Occipital lobe (tissue), 2 donors: ENCODE measurements around the gene PRAC2. TPM values are rescaled to one million over a fixed set of nuclear protein-coding genes. Genes with fewer than 3 reads are reported as not detected.

Source experiments
- DNase-seq: peaks from one replicate; lab custom pipeline; 2025; lab: John Stamatoyannopoulos, UW
- total RNA-seq: library from RNA; depleted of rRNA; stranded (reverse); fragments of >200 nt; gene quantifications from one replicate; pipeline ENCODE4 v1.2.3, GENCODE V29; 2014

PRAC2 gene
- total RNA-seq, 1 donor from 2014 or later: not detected

DNA sequence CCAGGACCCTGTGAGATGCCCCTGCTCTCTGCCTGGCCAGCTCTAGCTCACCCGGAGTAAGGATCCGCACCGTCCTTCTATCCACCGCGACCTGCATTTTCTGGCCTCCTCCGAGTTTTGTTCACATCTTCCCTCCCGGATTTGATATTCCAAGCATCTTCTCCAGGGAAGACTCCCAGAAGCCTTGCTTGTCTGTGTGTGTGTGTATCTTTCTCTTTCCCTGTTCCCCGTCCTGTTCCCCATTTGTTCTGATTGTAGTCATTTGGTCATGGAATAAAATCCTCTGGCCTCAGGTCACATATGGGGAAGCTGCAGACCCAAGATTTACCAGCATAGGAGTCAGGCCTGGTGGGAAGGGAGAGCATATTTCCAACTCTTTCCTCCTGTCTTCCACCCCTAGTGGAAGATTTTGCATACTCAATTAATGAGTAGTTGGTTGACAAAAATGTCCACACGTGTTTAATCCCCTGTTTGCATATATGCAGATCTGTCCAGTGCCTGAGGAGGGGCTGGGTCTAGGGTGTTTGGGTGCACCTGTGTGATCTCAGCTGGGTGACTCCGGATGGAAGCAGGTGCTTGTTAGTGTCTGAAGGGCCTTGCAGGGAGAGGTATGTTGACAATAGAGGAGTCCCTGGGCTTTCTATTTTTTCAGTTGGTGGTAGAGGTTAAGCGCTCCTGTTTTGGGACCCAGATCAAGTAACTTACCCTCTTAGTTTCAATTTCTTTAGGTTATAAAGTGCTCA is 2.5 kb upstream of the PRAC2 start:
- no peak for DNase-seq

GRCh38 chr17:48721009-48721402 is 2.0 kb upstream of the PRAC2 start:
- DNase-seq: no peak

DNA sequence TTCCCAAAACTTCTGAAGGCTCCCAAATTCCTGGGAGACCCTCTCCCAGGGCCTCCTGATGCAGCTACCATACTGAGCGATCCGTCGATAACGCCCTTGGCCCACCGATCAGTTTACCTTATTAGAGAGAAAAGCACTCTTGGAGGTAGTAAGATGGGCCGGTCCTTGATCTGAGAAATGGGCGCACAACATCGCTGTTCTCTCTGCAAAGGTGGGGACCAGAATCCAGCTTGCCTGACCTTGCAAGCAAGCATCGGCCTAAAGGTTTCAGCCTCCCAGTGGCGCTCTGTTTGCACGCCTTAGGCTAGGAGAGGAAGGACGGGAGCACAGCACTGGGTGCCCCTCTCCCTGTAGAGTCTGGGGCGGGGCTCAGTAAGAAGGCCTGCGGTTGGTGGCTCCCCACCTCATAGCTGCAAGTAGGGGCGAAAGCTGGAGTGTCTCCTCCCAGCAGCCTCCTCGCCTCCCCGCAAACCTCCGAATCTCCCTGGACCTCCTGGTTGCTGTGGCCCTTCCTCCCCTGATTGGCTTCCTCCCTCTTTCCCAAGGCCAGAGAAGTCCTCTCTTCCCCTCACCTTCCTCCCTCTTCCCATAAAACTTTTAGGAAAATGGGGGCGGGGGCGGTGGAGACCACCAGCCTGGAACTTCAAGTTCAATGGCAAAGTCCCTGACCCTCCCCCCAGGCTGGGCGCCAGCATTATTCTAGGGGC is 631 bp upstream of the PRAC2 start, which contains the start of gene PRAC1:
Gene PRAC1 (minus strand): TSS at position 318 of the 707 bp plus-strand sequence. CDS start 126 bp downstream, at position 192.
- DNase-seq: no peak

DNA sequence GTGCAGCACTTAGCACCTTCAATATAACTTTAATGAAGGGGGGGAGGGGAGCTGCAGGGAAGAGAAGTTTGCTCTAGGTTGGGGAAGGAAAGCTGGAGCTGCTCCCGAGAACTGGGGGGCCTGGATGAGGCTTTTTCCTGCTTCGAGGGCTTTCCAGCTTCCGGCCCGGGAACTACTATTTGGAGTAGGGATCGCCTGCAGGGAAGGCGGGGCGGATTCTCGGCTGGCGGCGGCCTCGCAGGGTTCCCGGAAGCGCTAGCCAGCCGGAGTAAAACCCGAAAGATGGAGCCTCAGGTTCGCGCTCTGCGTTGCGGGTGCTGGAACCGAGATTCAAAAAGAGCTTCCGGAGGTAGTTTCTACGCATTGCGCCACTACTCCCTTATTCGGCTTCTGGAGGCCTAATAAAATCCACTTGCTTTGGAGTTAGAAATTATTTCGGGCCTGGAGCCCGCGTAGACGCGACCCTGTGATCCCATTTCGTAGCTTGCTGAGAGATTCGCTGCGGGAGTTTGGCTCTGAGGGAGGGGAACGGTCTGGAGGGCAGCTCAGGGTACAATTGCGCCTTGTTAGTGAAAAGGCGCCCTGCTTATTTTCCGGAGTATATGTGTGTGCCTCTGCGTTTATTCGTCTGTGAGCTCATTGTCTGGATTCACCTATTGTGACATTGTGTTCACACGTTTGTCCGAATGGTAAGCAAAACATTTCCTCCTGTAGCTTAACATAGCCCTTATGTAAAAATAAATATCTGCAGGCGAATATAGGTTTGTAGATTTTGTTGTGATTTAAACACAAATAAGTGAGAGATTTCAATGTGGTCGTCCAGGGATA is 652 bp downstream of the PRAC2 start:
- DNase-seq: no peak

GRCh38 chr17:48724251-48725003 is 1.4 kb downstream of the PRAC2 start:
- peak; percentile 16 for DNase-seq

GRCh38 chr17:48725004-48725287 is 2.0 kb downstream of the PRAC2 start:
- DNase-seq: no peak

DNA sequence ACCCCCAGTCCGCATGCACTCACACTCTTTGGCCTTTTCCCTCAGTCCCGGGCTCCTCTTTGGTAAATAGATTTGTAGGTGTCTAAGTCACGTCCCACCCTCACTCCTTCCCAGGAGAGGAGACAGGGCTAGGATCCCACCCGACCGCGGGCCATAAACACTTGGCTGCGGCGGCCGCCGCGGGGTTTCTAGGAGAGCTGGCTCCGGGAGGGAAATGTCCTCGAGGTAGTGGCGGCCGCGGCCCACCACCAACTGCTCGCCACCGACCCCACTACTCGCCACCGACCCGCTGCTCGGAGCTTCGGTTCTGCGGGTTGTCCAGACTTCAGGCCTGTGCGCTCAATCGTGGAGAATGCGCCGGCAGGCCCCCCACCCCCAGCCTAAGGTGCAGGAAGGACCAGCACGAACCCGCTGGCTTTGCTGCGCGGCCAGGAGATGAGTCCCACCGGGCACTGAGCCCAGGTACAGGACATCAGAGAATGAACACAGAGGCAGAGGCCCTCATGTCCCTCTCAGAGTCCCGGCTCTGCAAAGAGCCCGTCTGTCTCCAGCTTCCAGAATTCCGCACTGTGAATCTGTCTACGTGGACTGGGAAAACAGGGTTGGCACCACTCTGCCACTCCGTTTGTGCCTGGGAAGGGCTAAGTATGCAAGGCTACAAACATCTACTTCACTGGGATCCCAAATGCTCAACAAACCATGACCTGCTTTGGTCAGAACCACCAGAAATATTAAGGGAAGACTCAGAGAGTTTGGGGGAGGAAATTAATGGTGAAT is 2.5 kb downstream of the PRAC2 start:
- DNase-seq: no peak

- no peak for DNase-seq
These were observed 3.3 kb downstream of the PRAC2 start for GRCh38 chr17:48726114-48726915.

DNA sequence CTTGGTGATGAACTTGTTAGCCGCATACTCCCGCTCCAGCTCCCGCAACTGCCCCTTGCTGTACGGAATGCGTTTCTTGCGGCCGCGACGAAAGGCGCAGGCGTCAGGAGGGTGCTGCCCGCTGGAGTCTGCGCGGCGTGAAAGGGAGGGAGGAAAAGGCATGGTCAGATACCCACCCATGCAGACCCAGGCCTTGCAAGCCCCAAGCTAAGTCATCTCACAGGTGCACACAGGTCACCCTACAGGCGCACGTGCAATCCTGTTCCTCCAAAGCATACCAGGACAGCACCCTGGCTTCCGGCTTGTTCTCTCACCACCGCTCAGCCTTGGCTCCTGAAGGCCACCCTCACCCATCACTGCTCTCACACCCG is 3.9 kb downstream of the PRAC2 start:
- no peak for DNase-seq

GRCh38 chr17:48727415-48728175 is 4.6 kb downstream of the PRAC2 start:
- DNase-seq: no peak

DNA sequence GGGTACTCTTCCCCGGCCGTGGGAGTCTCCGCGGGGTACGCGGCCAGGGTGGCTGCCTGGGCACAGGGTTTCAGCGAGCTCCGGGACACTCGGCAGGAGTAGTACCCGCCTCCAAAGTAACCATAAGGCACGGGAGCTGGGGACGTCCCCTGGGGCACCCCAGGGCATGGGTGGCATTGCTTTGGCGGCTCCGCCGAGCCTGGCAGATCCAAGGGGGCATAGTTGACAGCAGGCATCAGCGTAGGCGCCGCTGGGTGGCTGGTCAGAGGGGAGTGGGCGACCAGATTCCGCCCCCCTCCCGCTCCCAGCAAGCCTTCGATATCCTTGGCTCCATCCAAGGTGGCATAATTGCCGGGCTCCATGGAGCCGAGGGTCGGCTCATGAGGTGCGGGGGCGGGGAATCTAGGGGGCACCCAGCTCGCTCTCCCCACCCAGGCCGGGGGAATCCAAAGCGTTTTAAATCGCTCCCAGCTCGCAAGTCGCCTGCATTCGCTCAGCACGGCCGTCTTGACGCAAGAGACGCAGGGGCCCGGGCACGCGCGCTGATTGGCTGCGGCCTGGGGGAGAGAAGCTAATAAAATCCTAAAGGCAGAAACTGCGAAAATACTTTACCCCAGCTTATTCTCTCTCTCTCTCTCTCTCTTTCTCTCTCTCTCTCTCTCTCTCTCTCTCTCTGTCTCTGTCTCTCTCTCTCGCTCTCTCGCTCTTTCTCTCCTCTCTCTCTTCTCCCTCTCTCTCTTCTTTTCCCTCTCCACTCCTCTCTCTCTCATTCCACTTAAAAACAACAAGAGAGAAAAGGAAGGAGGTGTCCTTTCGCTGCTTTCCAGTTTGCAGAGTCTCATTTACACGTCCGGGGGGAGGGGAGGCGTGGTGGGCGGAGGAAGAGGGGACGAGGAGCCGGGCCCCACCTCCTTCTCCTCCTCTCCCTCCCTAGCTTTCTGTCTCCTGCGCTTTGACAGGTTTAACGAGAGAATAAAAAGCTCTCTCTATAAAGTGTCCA is 5.5 kb downstream of the PRAC2 start, which contains the start of gene HOXB13:
Gene HOXB13 (minus strand): TSS at position 519 of the 1,000 bp plus-strand sequence. CDS start 157 bp downstream, at position 362.
- DNase-seq: no peak

- DNase-seq: no peak
These were observed 6.6 kb downstream of the PRAC2 start for GRCh38 chr17:48729335-48730239.

- DNase-seq: no peak
These were observed 7.2 kb downstream of the PRAC2 start for GRCh38 chr17:48730240-48730550.

DNA sequence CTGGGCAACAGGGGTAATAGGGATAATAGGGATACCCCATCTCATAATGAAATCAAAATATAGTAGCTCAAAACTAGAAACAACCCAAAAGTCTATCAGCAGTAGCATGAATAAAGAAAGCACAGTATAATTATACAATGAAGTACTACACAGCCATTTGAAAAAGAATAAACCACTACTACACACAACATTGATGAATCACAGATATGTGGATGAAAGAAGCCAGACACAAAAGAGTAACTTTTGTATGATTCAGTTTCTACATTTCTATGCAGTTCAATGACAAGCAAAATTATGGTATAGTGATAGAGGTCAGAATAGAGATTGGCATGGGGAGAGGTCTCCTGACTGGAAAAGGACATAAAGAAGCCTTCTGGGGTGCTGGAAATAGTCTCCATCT is 8.4 kb downstream of the PRAC2 start:
- DNase-seq: no peak

GRCh38 chr17:48732688-48733629 is 10.0 kb downstream of the PRAC2 start:
- DNase-seq: no peak
